Naive thymus-derived CD4-positive, alpha-beta T cell (primary cell): ENCODE measurements around the gene EMILIN1. TPM values are rescaled to one million over a fixed set of nuclear protein-coding genes. Genes with fewer than 3 reads are reported as not detected.

Experiments
- ATAC-seq: fragments of 150-1000 bp; cut with Tn5 transposase; 2 replicates; pipeline ENCODE4 v1.10.0; 2021; ENCODE audit warnings: mild to moderate bottlenecking, moderate library complexity
- CTCF ChIA-PET: fragments of 350-600 bp; sonication (Branson Sonifier 250); formaldehyde crosslinking; loops from one replicate; lab custom pipeline; 2021; ENCODE audit warnings: antibody characterized with exemption; lab: Charles Lee
- POLR2A ChIA-PET: fragments of 350-600 bp; sonication (Branson Sonifier 250); formaldehyde crosslinking; loops from one replicate; lab custom pipeline; 2021; ENCODE audit warnings: antibody characterized with exemption, inconsistent platforms; lab: Charles Lee
- DNase-seq, 9 donors: peaks; one replicate each; pipeline versions ENCODE4 v3.0.0 to v3.0.0-alpha.2; 2020 to 2022; ENCODE audit warnings: mixed read lengths in 1 of 9
- H3K27ac ChIP-seq: one replicate; pipeline ENCODE4 v1.7.0; 2013; ENCODE audit warnings: mild to moderate bottlenecking, low read depth, low read length, moderate library complexity
- H3K27me3 ChIP-seq, 2 donors: one replicate each; pipeline ENCODE4 v1.7.0; 2013; ENCODE audit warnings: low read length in 2 of 2, mild to moderate bottlenecking in 2 of 2, moderate library complexity in 2 of 2; ENCODE audit not compliant: control insufficient read depth in 2 of 2, insufficient read depth in 2 of 2
- H3K36me3 ChIP-seq, 3 experiments: 1 replicate in 2 of 3; 2 replicates in 1 of 3; pipeline ENCODE4 v1.7.0; 2013; ENCODE audit warnings: low read length in 3 of 3, mild to moderate bottlenecking in 3 of 3, moderate library complexity in 1 of 3; ENCODE audit not compliant: insufficient read depth in 3 of 3, control insufficient read depth in 2 of 3
- H3K4me1 ChIP-seq, 2 donors: one replicate each; pipeline ENCODE4 v1.7.0; 2013; ENCODE audit warnings: low read length in 2 of 2, mild to moderate bottlenecking in 2 of 2, moderate library complexity in 1 of 2; ENCODE audit not compliant: control insufficient read depth in 2 of 2, insufficient read depth in 2 of 2
- H3K4me3 ChIP-seq: 2 replicates; pipeline ENCODE4 v1.7.0; 2013; ENCODE audit warnings: mild to moderate bottlenecking, low read length
- H3K9me3 ChIP-seq, 3 experiments: 1 replicate in 2 of 3; 2 replicates in 1 of 3; pipeline ENCODE4 v1.7.0; 2013; ENCODE audit warnings: low read length in 3 of 3; ENCODE audit not compliant: control insufficient read depth in 2 of 3
- H3K27ac Mint-ChIP-seq, 9 donors: one replicate each; pipeline ENCODE4 v1.8.0; 2020 to 2022; ENCODE audit warnings: mixed read lengths in 9 of 9, mild to moderate bottlenecking in 8 of 9, moderate library complexity in 5 of 9, inconsistent platforms in 2 of 9
- H3K27me3 Mint-ChIP-seq, 5 donors: one replicate each; pipeline ENCODE4 v1.8.0; 2021 to 2022; ENCODE audit warnings: mixed read lengths in 5 of 5, mild to moderate bottlenecking in 1 of 5
- H3K36me3 Mint-ChIP-seq, 5 donors: one replicate each; pipeline ENCODE4 v1.8.0; 2020 to 2022; ENCODE audit warnings: mixed read lengths in 5 of 5, mild to moderate bottlenecking in 3 of 5, inconsistent platforms in 1 of 5
- H3K4me1 Mint-ChIP-seq, 7 donors: one replicate each; pipeline ENCODE4 v1.8.0; 2020 to 2022; ENCODE audit warnings: mixed read lengths in 7 of 7, mild to moderate bottlenecking in 3 of 7, inconsistent platforms in 1 of 7
- H3K4me3 Mint-ChIP-seq, 10 donors: one replicate each; pipeline ENCODE4 v1.8.0; 2020 to 2022; ENCODE audit warnings: mild to moderate bottlenecking in 10 of 10, mixed read lengths in 10 of 10, moderate library complexity in 6 of 10, inconsistent platforms in 2 of 10
- H3K9me3 Mint-ChIP-seq, 11 donors: one replicate each; pipeline ENCODE4 v1.8.0; 2020 to 2022; ENCODE audit warnings: mixed read lengths in 11 of 11, mild to moderate bottlenecking in 4 of 11, inconsistent platforms in 1 of 11, moderate library complexity in 1 of 11
- intact Hi-C, 2 donors: fragments of 100-400 bp; cut with micrococcal nuclease; formaldehyde crosslinking; loops; one replicate each; pipeline ENCODE4 v1.15.1; 2023
- polyA plus RNA-seq, 2 donors: library from polyadenylated mRNA; unstranded; fragments of 300-500 nt; fragmentation: Illumina TruSeq; gene quantifications; one replicate each; pipeline ENCODE4 v1.2.3, GENCODE V29; 2021
- total RNA-seq, 6 experiments: library from RNA in 5 of 6; stranded (reverse) in 5 of 6; gene quantifications; 1 replicate in 5 of 6; 2 replicates in 1 of 6; pipeline ENCODE4 v1.2.3 and lab custom pipeline; 2021 to 2026

The EMILIN1 gene
- total and polyA plus RNA-seq, 7 experiments from 2014 or later = 0.35 to 1.4 (median 0.73) TPM

GRCh38 chr2:27083410-27084296 lies 5.2 kb downstream of the EMILIN1 start:
- H3K36me3 ChIP-seq = no peaks in the 10 kb centered on the region
- H3K4me1 Mint-ChIP-seq = peaks cover 19 to 47% (median 34%) of the 10 kb centered on the region in 7 donors
- ChIA-PET POLR2A (interaction anchor here (0.6 to 12.0 kb wide), 6 partner anchors 11 to 178 kb away, joined by 3 to 134 read pairs (median 10); partner anchors contain the start of genes AGBL5, ATRAID, OST4 and SLC5A6), CTCF (interaction anchor here (1.5 to 2.1 kb wide), 3 partner anchors 12 to 220 kb away, joined by 3 to 6 read pairs (median 4); partner anchors contain the start of gene OST4)
- H3K9me3 Mint-ChIP-seq = no peaks in the 10 kb centered on the region
- H3K4me3 ChIP-seq = no peak overlapping the region
- H3K4me1 ChIP-seq = peaks cover 22 to 23% of the 10 kb centered on the region in 2 donors
- no peak overlapping the region for H3K27ac ChIP-seq
- H3K4me3 Mint-ChIP-seq = peak overlapping the region in 1 of 10 donors; percentile 52
- H3K27ac Mint-ChIP-seq = peak overlapping the region in 2 of 9 donors; percentile 25 to 93
- no peaks in the 10 kb centered on the region for H3K9me3 ChIP-seq
- no peaks in the 10 kb centered on the region for H3K36me3 Mint-ChIP-seq
- intact Hi-C loops = loop anchor here in 1 of 2 donors (10.0 kb wide), 1 partner anchor 401 kb away; the partner anchor contains the start of gene IFT172
- H3K27me3 ChIP-seq = no peaks in the 10 kb centered on the region
- H3K27me3 Mint-ChIP-seq = no peaks in the 10 kb centered on the region
- ATAC-seq = no peak
- DNase-seq = no peak

GRCh38 chr2:27084297-27085061 lies 6.1 kb downstream of the EMILIN1 start:
- ChIA-PET CTCF (interaction anchor here (1.2 to 2.1 kb wide), 3 partner anchors 13 to 219 kb away, joined by 4 to 6 read pairs (median 5); partner anchors contain the start of genes AGBL5 and OST4), POLR2A (interaction anchor here (1.0 to 12.0 kb wide), 5 partner anchors 11 to 129 kb away, joined by 3 to 134 read pairs (median 4); partner anchors contain the start of genes AGBL5 and OST4)
- H3K4me3 ChIP-seq = no peak overlapping the region
- H3K4me1 Mint-ChIP-seq = peaks cover 19 to 52% (median 36%) of the 10 kb centered on the region in 7 donors
- H3K9me3 Mint-ChIP-seq = no peaks in the 10 kb centered on the region
- intact Hi-C loops = loop anchor here (5.0 to 10.0 kb wide), 3 partner anchors 178 to 400 kb away; partner anchors contain the start of genes CENPA (in 1 of the 2), IFT172 (in 1 of the 2) and SLC30A3 (in 1 of the 2)
- H3K27ac ChIP-seq = no peak overlapping the region
- H3K27me3 ChIP-seq = no peaks in the 10 kb centered on the region
- H3K36me3 Mint-ChIP-seq = no peaks in the 10 kb centered on the region
- peak overlapping the region in 4 of 9 donors; percentile 33 to 61 (median 54) for H3K27ac Mint-ChIP-seq
- peak overlapping the region in 9 of 10 donors; percentile 5 to 87 (median 41) for H3K4me3 Mint-ChIP-seq
- ATAC-seq (no peak), DNase-seq (no peak)
- no peaks in the 10 kb centered on the region for H3K36me3 ChIP-seq
- H3K9me3 ChIP-seq = no peaks in the 10 kb centered on the region
- peaks cover 22 to 23% of the 10 kb centered on the region in 2 donors for H3K4me1 ChIP-seq
- H3K27me3 Mint-ChIP-seq = no peaks in the 10 kb centered on the region

DNA sequence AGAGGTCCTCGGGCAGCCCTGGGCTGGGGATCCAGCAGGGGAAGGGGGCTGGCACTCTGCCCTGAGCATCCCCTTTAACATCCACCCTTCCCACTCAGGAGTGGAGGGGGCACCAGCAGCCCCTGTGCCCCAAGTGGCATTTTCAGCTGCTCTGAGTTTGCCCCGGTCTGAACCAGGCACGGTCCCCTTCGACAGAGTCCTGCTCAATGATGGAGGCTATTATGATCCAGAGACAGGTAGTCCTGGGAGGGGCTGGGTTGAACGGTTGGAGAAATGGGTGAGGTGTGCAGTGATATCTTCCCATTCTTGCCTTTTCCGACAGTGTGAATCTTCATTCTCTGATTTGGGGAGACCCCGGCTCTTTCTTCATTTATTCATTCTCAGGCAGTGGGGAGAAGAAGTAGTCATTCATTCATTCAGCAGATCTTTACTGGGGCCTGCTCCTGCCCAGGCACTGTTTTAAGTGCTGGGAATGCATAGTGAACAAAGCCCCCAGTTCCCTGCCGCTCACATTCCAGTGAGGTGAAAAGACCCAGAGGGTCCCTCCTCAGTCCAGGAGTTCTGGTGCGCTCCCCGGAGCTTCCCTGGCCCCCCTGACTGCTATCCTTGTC lies 6.8 kb downstream of the EMILIN1 start:
- POLR2A ChIA-PET = interaction anchor here (1.5 to 12.0 kb wide), 4 partner anchors 12 to 51 kb away, joined by 3 to 134 read pairs (median 55); partner anchors contain the start of genes AGBL5 and OST4
- peak overlapping the region in 8 of 9 donors; percentile 48 to 75 (median 59) for H3K27ac Mint-ChIP-seq
- H3K4me1 ChIP-seq = peaks cover 22 to 23% of the 10 kb centered on the region in 2 donors
- CTCF ChIA-PET = interaction anchor here (1.2 to 2.1 kb wide), 3 partner anchors 14 to 218 kb away, joined by 4 to 6 read pairs (median 5); partner anchors contain the start of genes AGBL5 and OST4
- no peak for ATAC-seq
- H3K36me3 ChIP-seq = no peaks in the 10 kb centered on the region
- H3K27me3 Mint-ChIP-seq = no peaks in the 10 kb centered on the region
- intact Hi-C loops = loop anchor here (5.0 to 10.0 kb wide), 3 partner anchors 177 to 400 kb away; partner anchors contain the start of genes CENPA (in 1 of the 2), IFT172 (in 1 of the 2) and SLC30A3 (in 1 of the 2)
- H3K9me3 Mint-ChIP-seq = no peaks in the 10 kb centered on the region
- H3K4me1 Mint-ChIP-seq = peaks cover 19 to 55% (median 37%) of the 10 kb centered on the region in 7 donors
- H3K27me3 ChIP-seq = no peaks in the 10 kb centered on the region
- H3K4me3 ChIP-seq = peak overlapping the region; percentile 68
- peak overlapping the region; percentile 90 for H3K27ac ChIP-seq
- no peaks in the 10 kb centered on the region for H3K9me3 ChIP-seq
- DNase-seq = no peak
- peak overlapping the region; percentile 56 to 91 (median 80) for H3K4me3 Mint-ChIP-seq
- no peaks in the 10 kb centered on the region for H3K36me3 Mint-ChIP-seq

DNA sequence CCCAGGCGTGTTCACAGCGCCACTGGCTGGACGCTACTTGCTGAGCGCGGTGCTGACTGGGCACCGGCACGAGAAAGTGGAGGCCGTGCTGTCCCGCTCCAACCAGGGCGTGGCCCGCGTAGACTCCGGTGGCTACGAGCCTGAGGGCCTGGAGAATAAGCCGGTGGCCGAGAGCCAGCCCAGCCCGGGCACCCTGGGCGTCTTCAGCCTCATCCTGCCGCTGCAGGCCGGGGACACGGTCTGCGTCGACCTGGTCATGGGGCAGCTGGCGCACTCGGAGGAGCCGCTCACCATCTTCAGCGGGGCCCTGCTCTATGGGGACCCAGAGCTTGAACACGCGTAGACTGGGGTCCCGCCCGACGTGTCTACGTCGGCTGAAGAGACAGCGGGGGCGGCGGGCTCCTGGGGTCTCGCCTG lies 7.3 kb downstream of the EMILIN1 start:
- H3K27me3 Mint-ChIP-seq = no peaks in the 10 kb centered on the region
- peak in 3 of 9 donors; percentile 7 to 49 (median 16) for DNase-seq
- ATAC-seq = no peak

DNA sequence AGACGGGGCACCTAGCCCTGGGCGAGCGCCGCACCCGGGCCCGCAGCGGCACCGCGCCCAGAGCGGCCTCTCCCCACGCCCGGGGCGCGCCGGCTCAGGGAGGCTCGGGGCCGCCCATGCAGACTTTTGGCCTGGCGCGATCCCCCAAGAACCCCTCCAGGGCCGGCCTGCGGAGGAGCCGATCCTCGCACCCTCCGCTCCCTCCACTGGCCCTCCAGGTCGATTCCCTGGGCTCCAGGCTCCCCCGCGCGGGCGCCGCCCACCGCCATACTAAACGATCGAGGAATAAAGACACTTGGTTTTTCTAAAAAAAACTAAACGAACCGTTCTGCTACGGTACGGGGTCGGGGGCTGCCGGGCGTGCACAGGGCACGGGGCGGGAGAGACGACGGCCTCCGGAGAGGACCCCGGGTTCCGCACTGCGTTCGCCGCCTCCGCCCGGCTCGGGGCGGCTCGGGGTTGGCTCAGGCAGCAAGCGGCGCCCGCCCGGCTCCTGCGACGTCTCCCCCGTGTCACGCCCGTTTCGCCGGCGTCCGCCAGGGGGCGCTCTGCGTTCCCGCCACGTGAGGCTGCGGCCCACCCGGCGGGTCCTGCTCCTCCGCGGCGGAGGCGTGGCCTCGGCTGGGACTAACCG lies 7.8 kb downstream of the EMILIN1 start:
- POLR2A ChIA-PET = interaction anchor here (1.0 to 12.0 kb wide), 8 partner anchors 10 to 236 kb away, joined by 3 to 134 read pairs (median 5); partner anchors contain the start of genes AGBL5 and OST4
- Mint-ChIP-seq H3K27me3 (no peaks in the 10 kb centered on the region), H3K9me3 (no peaks in the 10 kb centered on the region), H3K27ac (peak overlapping the region; percentile 30 to 91 (median 78)), H3K4me1 (peaks cover 13 to 47% (median 29%) of the 10 kb centered on the region in 7 donors), H3K36me3 (no peaks in the 10 kb centered on the region), H3K4me3 (peak overlapping the region; percentile 75 to 91 (median 86))
- peak overlapping the region; percentile 68 for H3K4me3 ChIP-seq
- peak overlapping the region; percentile 90 for H3K27ac ChIP-seq
- CTCF ChIA-PET = interaction anchor here (0.9 to 1.6 kb wide), 4 partner anchors 18 to 126 kb away, joined by 3 to 5 read pairs (median 4); partner anchors contain the start of gene AGBL5
- DNase-seq (peak; percentile 94 to 100 (median 99)), ATAC-seq (peak; percentile 96)
- peaks cover 18 to 22% of the 10 kb centered on the region in 2 donors for H3K4me1 ChIP-seq
- intact Hi-C loops = loop anchor here (1.0 to 10.0 kb wide), 18 partner anchors 10 to 399 kb away; partner anchors contain the start of genes ATRAID (in 2 of the 2), CAD (in 2 of the 2), OST4 (in 2 of the 2) and PREB (in 2 of the 2)
- no peaks in the 10 kb centered on the region for H3K36me3 ChIP-seq
- no peaks in the 10 kb centered on the region for H3K27me3 ChIP-seq
- H3K9me3 ChIP-seq = no peaks in the 10 kb centered on the region

More for the DNA sequence above, 7.3 kb downstream of the EMILIN1 start:
- Mint-ChIP-seq H3K9me3 (no peaks in the 10 kb centered on the region), H3K4me1 (peaks cover 18 to 52% (median 34%) of the 10 kb centered on the region in 7 donors), H3K4me3 (peak overlapping the region; percentile 45 to 91 (median 80)), H3K36me3 (no peaks in the 10 kb centered on the region), H3K27ac (peak overlapping the region in 8 of 9 donors; percentile 22 to 62 (median 56))
- ChIA-PET POLR2A (interaction anchor here (1.5 to 12.0 kb wide), 5 partner anchors 11 to 52 kb away, joined by 3 to 134 read pairs (median 18); partner anchors contain the start of genes AGBL5 and OST4), CTCF (interaction anchor here (1.2 to 1.6 kb wide), 4 partner anchors 19 to 218 kb away, joined by 3 to 5 read pairs (median 4); partner anchors contain the start of gene AGBL5)
- no peaks in the 10 kb centered on the region for H3K36me3 ChIP-seq
- H3K27me3 ChIP-seq = no peaks in the 10 kb centered on the region
- peak overlapping the region; percentile 90 for H3K27ac ChIP-seq
- H3K4me3 ChIP-seq = peak overlapping the region; percentile 68
- H3K4me1 ChIP-seq = peaks cover 22% of the 10 kb centered on the region in 2 donors
- no peaks in the 10 kb centered on the region for H3K9me3 ChIP-seq
- intact Hi-C loops = loop anchor here (1.0 to 10.0 kb wide), 18 partner anchors 11 to 399 kb away; partner anchors contain the start of genes ATRAID (in 2 of the 2), CAD (in 2 of the 2), OST4 (in 2 of the 2) and PREB (in 2 of the 2)
